Measurements from ENCODE around the gene OTUD1.

- TF ChIP-seq POLR2A (IDR thresholded peaks at IDR 0.05) (no peak), CTCF (IDR thresholded peaks at IDR 0.05) (no peak)
Observed at GRCh38 chr10:23419655-23420329, 19.1 kb upstream of the OTUD1 start.

Data from uterus (tissue), 2 donors.